Ishikawa (cell line): Measurements from ENCODE around the gene ROPN1.
A peak's percentile ranks its signal among the peaks of the same experiment; 100 is the strongest.

Experiments used
- CREB1 ChIP-seq: IDR thresholded peaks from 2 replicates; pipeline ENCODE4 v1.6.1; 2012; ENCODE audit warnings: low read depth
- USF1 ChIP-seq: IDR thresholded peaks from 2 replicates; pipeline ENCODE4 v1.6.1; 2012

ROPN1 gene

GRCh38 chr3:123919353-123919752 is 72.6 kb downstream of the ROPN1 start:
- TF ChIP-seq USF1 (0 out of 2 replicates have a peak, but pooled peaks have one; percentile 18), CREB1 (no peak)
